ENCODE results near the gene CACNA2D4. TPM values are rescaled to one million over a fixed set of nuclear protein-coding genes. Genes with fewer than 3 reads are reported as not detected.

Gene CACNA2D4
- total and polyA plus RNA-seq, 4 donors = 0.82 to 2.8 (median 1.3) TPM

DNA sequence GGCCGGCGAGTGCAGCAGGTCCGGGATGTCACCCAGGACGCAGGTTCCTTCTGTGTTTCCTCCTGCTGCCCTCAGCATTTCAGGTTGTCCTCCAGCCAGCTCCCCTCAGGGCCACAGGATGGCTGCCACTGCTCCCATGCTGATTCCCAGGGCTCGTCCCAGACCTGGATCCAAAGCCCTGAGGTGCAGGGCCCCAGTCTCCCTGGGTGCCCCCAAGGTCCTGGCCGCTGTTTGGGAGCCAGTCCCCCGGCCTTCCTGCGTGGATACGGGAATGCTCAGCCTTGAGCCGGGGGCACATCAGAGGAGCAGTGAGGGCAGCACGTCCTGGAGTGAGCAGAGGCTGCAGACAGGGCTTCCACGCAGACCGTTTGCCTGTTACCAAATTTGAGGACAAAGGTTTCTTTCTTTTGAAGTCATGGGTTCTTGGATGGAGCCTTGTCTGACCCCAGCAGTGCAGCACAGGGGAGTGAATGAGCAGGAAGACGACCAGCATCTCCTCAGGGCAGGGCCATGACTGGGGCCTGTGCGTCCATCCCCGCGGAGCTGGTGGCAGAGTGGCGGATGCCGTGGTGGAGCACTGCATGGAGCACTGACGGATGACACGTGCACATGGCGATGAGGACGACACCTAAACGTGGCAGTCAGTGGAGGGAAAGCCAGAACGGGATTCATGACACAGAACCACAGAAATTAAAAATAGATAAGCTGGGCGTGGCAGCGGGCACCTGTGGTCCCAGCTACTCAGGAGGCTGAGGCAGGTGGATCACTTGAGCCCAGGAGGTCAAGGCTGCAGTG lies 12.5 kb upstream of the CACNA2D4 start:
- Histone ChIP-seq H3K27me3 (ENCODE audit: control insufficient read depth in 4 of 4, insufficient read depth in 4 of 4, low read length in 3 of 4) (no peaks in the 10 kb centered on the region), H3K36me3 (ENCODE audit: control insufficient read depth in 4 of 4, insufficient read depth in 3 of 4, low read depth in 1 of 4, low read length in 3 of 4) (no peaks in the 10 kb centered on the region), H3K4me3 (ENCODE audit: low read depth in 1 of 3, low read length in 3 of 3) (no peak overlapping the region), H3K9me3 (ENCODE audit: control insufficient read depth in 4 of 4, low read length in 3 of 4) (no peaks in the 10 kb centered on the region), H3K9ac (ENCODE audit: low read depth in 1 of 2, low read length in 2 of 2) (no peak overlapping the region), H3K27ac (ENCODE audit: low read depth in 1 of 2, low read length in 2 of 2) (no peak overlapping the region), H3K4me1 (ENCODE audit: control insufficient read depth in 4 of 4, insufficient read depth in 4 of 4, low read length in 3 of 4) (peaks cover 0 to 12% (median 8%) of the 10 kb centered on the region in 4 donors)
- WGBS = 88% methylated on average over 27 of the region's 27 CpGs
- TF ChIP-seq RAD21 (IDR thresholded peaks at IDR 0.05) = no peak
- TF ChIP-seq, protein P1, sequence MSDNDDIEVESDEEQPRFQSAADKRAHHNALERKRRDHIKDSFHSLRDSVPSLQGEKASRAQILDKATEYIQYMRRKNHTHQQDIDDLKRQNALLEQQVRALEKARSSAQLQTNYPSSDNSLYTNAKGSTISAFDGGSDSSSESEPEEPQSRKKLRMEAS (IDR thresholded peaks at IDR 0.05) = no peak
- TF ChIP-seq YY1 (IDR thresholded peaks at IDR 0.05) = no peak
- no peak for TF ChIP-seq HNF4A (conservative IDR thresholded peaks at IDR 0.05)
- TF ChIP-seq JUND (IDR thresholded peaks at IDR 0.05) = no peak
- no peak for TF ChIP-seq EGR1 (IDR thresholded peaks at IDR 0.05; ENCODE audit: low read depth in 2 of 2)
- TF ChIP-seq FOXA2 (IDR thresholded peaks at IDR 0.05) = no peak
- TF ChIP-seq, protein P2, sequence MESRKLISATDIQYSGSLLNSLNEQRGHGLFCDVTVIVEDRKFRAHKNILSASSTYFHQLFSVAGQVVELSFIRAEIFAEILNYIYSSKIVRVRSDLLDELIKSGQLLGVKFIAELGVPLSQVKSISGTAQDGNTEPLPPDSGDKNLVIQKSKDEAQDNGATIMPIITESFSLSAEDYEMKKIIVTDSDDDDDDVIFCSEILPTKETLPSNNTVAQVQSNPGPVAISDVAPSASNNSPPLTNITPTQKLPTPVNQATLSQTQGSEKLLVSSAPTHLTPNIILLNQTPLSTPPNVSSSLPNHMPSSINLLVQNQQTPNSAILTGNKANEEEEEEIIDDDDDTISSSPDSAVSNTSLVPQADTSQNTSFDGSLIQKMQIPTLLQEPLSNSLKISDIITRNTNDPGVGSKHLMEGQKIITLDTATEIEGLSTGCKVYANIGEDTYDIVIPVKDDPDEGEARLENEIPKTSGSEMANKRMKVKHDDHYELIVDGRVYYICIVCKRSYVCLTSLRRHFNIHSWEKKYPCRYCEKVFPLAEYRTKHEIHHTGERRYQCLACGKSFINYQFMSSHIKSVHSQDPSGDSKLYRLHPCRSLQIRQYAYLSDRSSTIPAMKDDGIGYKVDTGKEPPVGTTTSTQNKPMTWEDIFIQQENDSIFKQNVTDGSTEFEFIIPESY (IDR thresholded peaks at IDR 0.05) = no peak
- no peak for TF ChIP-seq GABPA (IDR thresholded peaks at IDR 0.05 in 1 of 2, conservative IDR thresholded peaks at IDR 0.05 in 1 of 2)
- TF ChIP-seq SP1 (IDR thresholded peaks at IDR 0.05) = no peak
- no peak for TF ChIP-seq NR2F2 (IDR thresholded peaks at IDR 0.05)
- TF ChIP-seq, protein P3, sequence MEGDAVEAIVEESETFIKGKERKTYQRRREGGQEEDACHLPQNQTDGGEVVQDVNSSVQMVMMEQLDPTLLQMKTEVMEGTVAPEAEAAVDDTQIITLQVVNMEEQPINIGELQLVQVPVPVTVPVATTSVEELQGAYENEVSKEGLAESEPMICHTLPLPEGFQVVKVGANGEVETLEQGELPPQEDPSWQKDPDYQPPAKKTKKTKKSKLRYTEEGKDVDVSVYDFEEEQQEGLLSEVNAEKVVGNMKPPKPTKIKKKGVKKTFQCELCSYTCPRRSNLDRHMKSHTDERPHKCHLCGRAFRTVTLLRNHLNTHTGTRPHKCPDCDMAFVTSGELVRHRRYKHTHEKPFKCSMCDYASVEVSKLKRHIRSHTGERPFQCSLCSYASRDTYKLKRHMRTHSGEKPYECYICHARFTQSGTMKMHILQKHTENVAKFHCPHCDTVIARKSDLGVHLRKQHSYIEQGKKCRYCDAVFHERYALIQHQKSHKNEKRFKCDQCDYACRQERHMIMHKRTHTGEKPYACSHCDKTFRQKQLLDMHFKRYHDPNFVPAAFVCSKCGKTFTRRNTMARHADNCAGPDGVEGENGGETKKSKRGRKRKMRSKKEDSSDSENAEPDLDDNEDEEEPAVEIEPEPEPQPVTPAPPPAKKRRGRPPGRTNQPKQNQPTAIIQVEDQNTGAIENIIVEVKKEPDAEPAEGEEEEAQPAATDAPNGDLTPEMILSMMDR (IDR thresholded peaks at IDR 0.05; ENCODE audit: low read depth, low read length, missing input control) = no peak
- TF ChIP-seq, protein P4, sequence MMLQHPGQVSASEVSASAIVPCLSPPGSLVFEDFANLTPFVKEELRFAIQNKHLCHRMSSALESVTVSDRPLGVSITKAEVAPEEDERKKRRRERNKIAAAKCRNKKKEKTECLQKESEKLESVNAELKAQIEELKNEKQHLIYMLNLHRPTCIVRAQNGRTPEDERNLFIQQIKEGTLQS (IDR thresholded peaks at IDR 0.05) = no peak
- no peak for TF ChIP-seq RXRA (IDR thresholded peaks at IDR 0.05)
- no peak for TF ChIP-seq HNF4G (IDR thresholded peaks at IDR 0.05)
- no peak for DNase-seq (ENCODE audit: low spot score)

DNA sequence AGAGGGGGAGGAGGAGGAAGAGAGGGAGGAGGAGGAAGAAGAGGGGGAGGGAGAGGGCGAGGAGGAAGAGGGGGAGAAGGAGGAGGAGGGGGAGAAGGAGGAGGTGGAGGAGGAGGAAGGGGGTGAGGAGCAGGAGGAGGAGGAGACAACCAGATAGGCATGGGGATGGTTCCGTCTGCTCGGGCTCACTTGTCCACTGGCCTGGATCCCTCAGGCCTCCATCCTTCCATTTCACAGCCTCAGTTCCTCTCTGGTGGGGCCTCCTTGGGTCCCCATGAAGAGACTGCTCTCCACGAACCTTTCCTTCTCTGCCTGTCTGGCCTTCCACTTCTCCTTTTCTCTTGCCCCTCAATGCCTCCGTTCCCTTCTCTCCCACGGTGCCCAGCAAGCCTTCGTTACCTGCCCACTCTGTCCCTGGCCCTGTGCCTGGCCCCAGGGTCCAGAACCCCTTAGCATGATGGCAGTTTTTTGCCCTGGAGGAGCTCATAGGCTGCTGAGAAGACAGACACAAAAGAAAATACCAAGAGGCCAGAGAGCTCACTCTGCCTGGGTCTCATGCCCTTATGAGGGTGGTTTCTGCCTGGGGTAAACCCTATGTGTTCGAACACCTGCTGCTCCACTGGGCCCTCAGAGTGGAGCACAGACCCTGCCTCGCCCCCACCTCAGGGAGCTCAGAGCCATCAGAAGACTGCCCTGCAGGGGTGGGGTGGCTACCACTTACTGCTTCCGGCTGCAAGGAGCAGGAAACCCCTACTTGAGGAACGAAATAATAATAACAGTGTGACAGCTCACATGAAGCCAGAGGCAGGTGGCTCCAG lies 11.7 kb upstream of the CACNA2D4 start:
- peaks cover 0 to 9% (median 5%) of the 10 kb centered on the region in 4 donors for H3K4me1 ChIP-seq (ENCODE audit: control insufficient read depth in 4 of 4, insufficient read depth in 4 of 4, low read length in 3 of 4)
- TF ChIP-seq EGR1 (IDR thresholded peaks at IDR 0.05; ENCODE audit: low read depth in 2 of 2) = no peak
- TF ChIP-seq, protein P4 (IDR thresholded peaks at IDR 0.05) = no peak
- no peak for TF ChIP-seq JUND (IDR thresholded peaks at IDR 0.05)
- no peak for TF ChIP-seq HNF4A (conservative IDR thresholded peaks at IDR 0.05)
- TF ChIP-seq SP1 (IDR thresholded peaks at IDR 0.05) = no peak
- no peak for TF ChIP-seq FOXA1 (IDR thresholded peaks at IDR 0.05)
- no peak for TF ChIP-seq GABPA (IDR thresholded peaks at IDR 0.05 in 1 of 2, conservative IDR thresholded peaks at IDR 0.05 in 1 of 2)
- no peaks in the 10 kb centered on the region for H3K27me3 ChIP-seq (ENCODE audit: control insufficient read depth in 4 of 4, insufficient read depth in 4 of 4, low read length in 3 of 4)
- no peak overlapping the region for H3K27ac ChIP-seq (ENCODE audit: low read depth in 1 of 2, low read length in 2 of 2)
- H3K9me3 ChIP-seq (ENCODE audit: control insufficient read depth in 4 of 4, low read length in 3 of 4) = no peaks in the 10 kb centered on the region
- peak; percentile 22 for DNase-seq (ENCODE audit: low spot score)
- H3K9ac ChIP-seq (ENCODE audit: low read depth in 1 of 2, low read length in 2 of 2) = no peak overlapping the region
- 83% methylated on average over 11 of the region's 11 CpGs for WGBS
- no peaks in the 10 kb centered on the region for H3K36me3 ChIP-seq (ENCODE audit: control insufficient read depth in 4 of 4, insufficient read depth in 3 of 4, low read depth in 1 of 4, low read length in 3 of 4)
- no peak overlapping the region for H3K4me3 ChIP-seq (ENCODE audit: low read depth in 1 of 3, low read length in 3 of 3)
